HAP-1 (cell line): Measurements from ENCODE around the gene OGA.

Experiments used
- DNase-seq, 2 experiments: peaks; one replicate each; pipeline ENCODE4 v3.0.0-alpha.2; 2016 to 2020; ENCODE audit warnings: low spot score in 2 of 2
- H3K27me3 ChIP-seq: fragments of 250-450 bp; sonication (Bioruptor Pico); 2 replicates; pipeline ENCODE4 v1.5.1; 2020; ENCODE audit warnings: low read depth, mild to moderate bottlenecking, moderate library complexity
- H3K36me3 ChIP-seq: fragments of 250-450 bp; sonication (Bioruptor Pico); replicated peaks from 2 replicates; pipeline ENCODE4 v1.5.1; 2020; ENCODE audit warnings: mild to moderate bottlenecking
- H3K4me1 ChIP-seq: fragments of 250-450 bp; sonication (Bioruptor Pico); 2 replicates; pipeline ENCODE4 v1.5.1; 2020; ENCODE audit warnings: mild to moderate bottlenecking
- H3K4me3 ChIP-seq: fragments of 250-450 bp; sonication (Bioruptor Pico); 2 replicates; pipeline ENCODE4 v1.5.1; 2020; ENCODE audit warnings: mild to moderate bottlenecking, moderate library complexity
- H3K9me3 ChIP-seq: fragments of 250-450 bp; sonication (Bioruptor Pico); 2 replicates; pipeline ENCODE4 v1.5.1; 2020; ENCODE audit warnings: mild to moderate bottlenecking, moderate library complexity
- in situ Hi-C: fragments of 300-500 bp; cut with MboI; formaldehyde crosslinking; loops from 3 replicates; pipeline ENCODE4 v1.14.3; 2020; ENCODE audit warnings: low sequenced_read_pairs, inconsistent platforms, mixed read lengths

The OGA gene

GRCh38 chr10:101772895-101773761, 45.1 kb downstream of the OGA start:
- H3K4me3 ChIP-seq, result no peak overlapping the region
- DNase-seq, result no peak
- H3K27me3 ChIP-seq, result peaks cover 12% of the 10 kb centered on the region
- H3K36me3 ChIP-seq, result 0 out of 2 replicates have a peak, but pooled peaks cover 3% of the 10 kb centered on the region
- no peaks in the 10 kb centered on the region; the same call in 1 of the 2 replicates for H3K4me1 ChIP-seq
- no peaks in the 10 kb centered on the region for H3K9me3 ChIP-seq
- in situ Hi-C loops, result no loop called here

GRCh38 chr10:101772017-101772894, 46.0 kb downstream of the OGA start:
- Histone ChIP-seq H3K4me3 (no peak overlapping the region), H3K9me3 (no peaks in the 10 kb centered on the region), H3K36me3 (no peaks in the 10 kb centered on the region), H3K4me1 (no peaks in the 10 kb centered on the region; the same call in 1 of the 2 replicates), H3K27me3 (peaks cover 12% of the 10 kb centered on the region)
- in situ Hi-C loops, result no loop called here
- DNase-seq, result no peak

GRCh38 chr10:101771380-101771779, 46.9 kb downstream of the OGA start:
- peaks cover 12% of the 10 kb centered on the region for H3K27me3 ChIP-seq
- DNase-seq, result no peak
- in situ Hi-C loops, result no loop called here

GRCh38 chr10:101770331-101771215, 47.7 kb downstream of the OGA start:
- no peak for DNase-seq
- Histone ChIP-seq H3K4me3 (no peak overlapping the region), H3K36me3 (no peaks in the 10 kb centered on the region), H3K9me3 (no peaks in the 10 kb centered on the region), H3K27me3 (peaks cover 12% of the 10 kb centered on the region), H3K4me1 (no peaks in the 10 kb centered on the region; the same call in 1 of the 2 replicates)
- in situ Hi-C loops, result no loop called here

More at GRCh38 chr10:101771380-101771779, 46.9 kb downstream of the OGA start:
- H3K4me1 ChIP-seq, result no peaks in the 10 kb centered on the region; the same call in 1 of the 2 replicates
- H3K36me3 ChIP-seq, result no peaks in the 10 kb centered on the region
- no peak overlapping the region for H3K4me3 ChIP-seq
- H3K9me3 ChIP-seq, result no peaks in the 10 kb centered on the region

- Histone ChIP-seq H3K27me3 (peaks cover 4% of the 10 kb centered on the region), H3K9me3 (no peaks in the 10 kb centered on the region), H3K4me3 (no peak overlapping the region), H3K36me3 (no peaks in the 10 kb centered on the region), H3K4me1 (no peaks in the 10 kb centered on the region; the same call in 1 of the 2 replicates)
- no peak for DNase-seq
- in situ Hi-C loops, result no loop called here
Observed at GRCh38 chr10:101769541-101770180, 48.6 kb downstream of the OGA start.

GRCh38 chr10:101768791-101769170, 49.5 kb downstream of the OGA start:
- in situ Hi-C loops, result no loop called here

GRCh38 chr10:101767966-101768790, 50.1 kb downstream of the OGA start:
- DNase-seq, result no peak
- in situ Hi-C loops, result no loop called here
- no peaks in the 10 kb centered on the region; the same call in 1 of the 2 replicates for H3K27me3 ChIP-seq
- no peaks in the 10 kb centered on the region for H3K36me3 ChIP-seq
- H3K9me3 ChIP-seq, result no peaks in the 10 kb centered on the region
- no peaks in the 10 kb centered on the region for H3K4me1 ChIP-seq
- H3K4me3 ChIP-seq, result no peak overlapping the region

More at GRCh38 chr10:101768791-101769170, 49.5 kb downstream of the OGA start:
- H3K4me1 ChIP-seq, result no peaks in the 10 kb centered on the region; the same call in 1 of the 2 replicates
- H3K9me3 ChIP-seq, result no peaks in the 10 kb centered on the region
- no peak for DNase-seq
- H3K27me3 ChIP-seq, result no peaks in the 10 kb centered on the region; the same call in 1 of the 2 replicates
- H3K4me3 ChIP-seq, result no peak overlapping the region
- H3K36me3 ChIP-seq, result no peaks in the 10 kb centered on the region

GRCh38 chr10:101767600-101767945, 50.7 kb downstream of the OGA start:
- Histone ChIP-seq H3K27me3 (no peaks in the 10 kb centered on the region; the same call in 1 of the 2 replicates), H3K4me3 (no peak overlapping the region)
- in situ Hi-C loops, result no loop called here

GRCh38 chr10:101766753-101767599, 51.3 kb downstream of the OGA start:
- H3K9me3 ChIP-seq, result no peaks in the 10 kb centered on the region
- in situ Hi-C loops, result no loop called here
- no peaks in the 10 kb centered on the region for H3K27me3 ChIP-seq
- H3K36me3 ChIP-seq, result no peaks in the 10 kb centered on the region
- H3K4me1 ChIP-seq, result no peaks in the 10 kb centered on the region
- no peak overlapping the region for H3K4me3 ChIP-seq
- DNase-seq, result no peak

More at GRCh38 chr10:101767600-101767945, 50.7 kb downstream of the OGA start:
- no peaks in the 10 kb centered on the region for H3K9me3 ChIP-seq
- H3K36me3 ChIP-seq, result no peaks in the 10 kb centered on the region
- H3K4me1 ChIP-seq, result no peaks in the 10 kb centered on the region
- DNase-seq, result no peak

GRCh38 chr10:101766306-101766705, 51.9 kb downstream of the OGA start:
- H3K36me3 ChIP-seq, result no peaks in the 10 kb centered on the region
- no peaks in the 10 kb centered on the region for H3K9me3 ChIP-seq
- in situ Hi-C loops, result no loop called here
- no peak overlapping the region for H3K4me3 ChIP-seq
- DNase-seq, result no peak
- H3K27me3 ChIP-seq, result no peaks in the 10 kb centered on the region
- H3K4me1 ChIP-seq, result no peaks in the 10 kb centered on the region

GRCh38 chr10:101763141-101763846, 55.0 kb downstream of the OGA start:
- in situ Hi-C loops, result no loop called here
- Histone ChIP-seq H3K36me3 (no peaks in the 10 kb centered on the region), H3K9me3 (no peaks in the 10 kb centered on the region), H3K27me3 (no peaks in the 10 kb centered on the region), H3K4me3 (no peak overlapping the region), H3K4me1 (no peaks in the 10 kb centered on the region)
- no peak for DNase-seq
